HPDE6-E6E7 (cell line): ENCODE results near the gene IRX6.

Experiments
- DNase-seq: peaks from one replicate; pipeline ENCODE4 v3.0.0; 2011; ENCODE audit warnings: missing footprints; ENCODE audit errors: extremely low spot score

IRX6 gene

GRCh38 chr16:55322327-55322726 is 1.7 kb upstream of the IRX6 start:
- DNase-seq: no peak

- DNase-seq: no peak
Observed at GRCh38 chr16:55324285-55325079, 479 bp downstream of the IRX6 start.

- DNase-seq: no peak
Observed at GRCh38 chr16:55325080-55325447, 1.1 kb downstream of the IRX6 start.

- no peak for DNase-seq
Observed at GRCh38 chr16:55325458-55326109, 1.6 kb downstream of the IRX6 start.

GRCh38 chr16:55326261-55327092 is 2.5 kb downstream of the IRX6 start:
- no peak for DNase-seq

GRCh38 chr16:55328611-55329569 is 4.9 kb downstream of the IRX6 start:
- no peak for DNase-seq

GRCh38 chr16:55329791-55330428 is 5.9 kb downstream of the IRX6 start:
- no peak for DNase-seq

GRCh38 chr16:55330781-55331647 is 7.0 kb downstream of the IRX6 start:
- no peak for DNase-seq

- DNase-seq: no peak
Observed at GRCh38 chr16:55331648-55332185, 7.7 kb downstream of the IRX6 start.

GRCh38 chr16:55333684-55334083 is 9.7 kb downstream of the IRX6 start:
- DNase-seq: no peak

GRCh38 chr16:55338646-55339045 is 14.6 kb downstream of the IRX6 start:
- DNase-seq: no peak

GRCh38 chr16:55340445-55340844 is 16.4 kb downstream of the IRX6 start:
- DNase-seq: no peak

GRCh38 chr16:55341681-55342080 is 17.7 kb downstream of the IRX6 start:
- no peak for DNase-seq

GRCh38 chr16:55346475-55346874 is 22.5 kb downstream of the IRX6 start:
- DNase-seq: no peak

GRCh38 chr16:55349867-55350266 is 25.9 kb downstream of the IRX6 start:
- DNase-seq: no peak

GRCh38 chr16:55350984-55351383 is 27.0 kb downstream of the IRX6 start:
- DNase-seq: no peak

GRCh38 chr16:55351936-55352335 is 27.9 kb downstream of the IRX6 start:
- no peak for DNase-seq

GRCh38 chr16:55357241-55357640 is 33.2 kb downstream of the IRX6 start:
- DNase-seq: no peak

- no peak for DNase-seq
Observed at GRCh38 chr16:55359946-55360345, 35.9 kb downstream of the IRX6 start.

GRCh38 chr16:55364811-55365210 is 40.8 kb downstream of the IRX6 start:
- no peak for DNase-seq
